PC-3 (cell line): Measurements from ENCODE around the gene ABL2.
"Not testable (repeated sequence)": the region's sequence is repeated elsewhere in the genome, so short reads cannot be mapped to it uniquely, and the experiment has no call there.

ENCODE experiments used
- EZH2 ChIP-seq: fragments of 300-600 bp; sonication (generic); IDR thresholded peaks from one replicate; pipeline ENCODE4 v1.6.1; 2017; ENCODE audit warnings: antibody characterized with exemption, mild to moderate bottlenecking, low read length; ENCODE audit not compliant: unreplicated experiment
- EZH2phosphoT487 ChIP-seq: fragments of 300-600 bp; sonication (generic); IDR thresholded peaks from 2 replicates; pipeline ENCODE4 v1.6.1; 2018; ENCODE audit warnings: mild to moderate bottlenecking, antibody characterized with exemption, low read length, borderline replicate concordance
- TF ChIP-seq, protein P1 (sequence below): fragments of 300-600 bp; sonication (generic); conservative IDR thresholded peaks from 2 replicates; pipeline ENCODE4 v1.5.1; 2017; ENCODE audit warnings: antibody characterized with exemption, low read depth, mild to moderate bottlenecking, low read length

DNA sequence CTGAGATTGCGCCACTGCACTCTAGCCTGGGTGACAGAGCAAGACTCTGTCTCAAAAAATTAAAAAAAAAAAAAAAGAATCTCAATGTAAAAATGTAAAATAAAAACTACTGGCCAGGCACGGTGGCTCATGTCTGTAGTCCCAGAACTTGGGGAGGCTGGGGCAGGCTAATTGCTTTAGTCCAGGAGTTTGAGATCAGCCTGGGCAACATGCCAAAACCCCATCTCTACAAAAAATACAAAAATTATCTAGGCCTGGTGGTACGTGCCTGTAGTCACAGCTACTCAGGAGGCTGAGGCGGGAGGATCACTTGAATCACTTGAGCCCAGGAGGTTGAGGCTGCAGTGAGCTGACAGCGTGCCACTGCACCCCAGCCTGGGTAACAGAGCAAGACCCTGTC lies 44.9 kb upstream of the ABL2 start:
- TF ChIP-seq, protein P1, sequence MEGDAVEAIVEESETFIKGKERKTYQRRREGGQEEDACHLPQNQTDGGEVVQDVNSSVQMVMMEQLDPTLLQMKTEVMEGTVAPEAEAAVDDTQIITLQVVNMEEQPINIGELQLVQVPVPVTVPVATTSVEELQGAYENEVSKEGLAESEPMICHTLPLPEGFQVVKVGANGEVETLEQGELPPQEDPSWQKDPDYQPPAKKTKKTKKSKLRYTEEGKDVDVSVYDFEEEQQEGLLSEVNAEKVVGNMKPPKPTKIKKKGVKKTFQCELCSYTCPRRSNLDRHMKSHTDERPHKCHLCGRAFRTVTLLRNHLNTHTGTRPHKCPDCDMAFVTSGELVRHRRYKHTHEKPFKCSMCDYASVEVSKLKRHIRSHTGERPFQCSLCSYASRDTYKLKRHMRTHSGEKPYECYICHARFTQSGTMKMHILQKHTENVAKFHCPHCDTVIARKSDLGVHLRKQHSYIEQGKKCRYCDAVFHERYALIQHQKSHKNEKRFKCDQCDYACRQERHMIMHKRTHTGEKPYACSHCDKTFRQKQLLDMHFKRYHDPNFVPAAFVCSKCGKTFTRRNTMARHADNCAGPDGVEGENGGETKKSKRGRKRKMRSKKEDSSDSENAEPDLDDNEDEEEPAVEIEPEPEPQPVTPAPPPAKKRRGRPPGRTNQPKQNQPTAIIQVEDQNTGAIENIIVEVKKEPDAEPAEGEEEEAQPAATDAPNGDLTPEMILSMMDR, result not testable (repeated sequence)
- TF ChIP-seq EZH2, EZH2phosphoT487: not testable (repeated sequence)
